HG02938 (cell line): ENCODE results near the gene PYGB.

Experiments
- ATAC-seq: cut with Tn5 transposase; IDR thresholded peaks from one replicate; pipeline ENCODE4 v1.9.1; 2021; ENCODE audit warnings: mild to moderate bottlenecking, moderate library complexity; ENCODE audit not compliant: unreplicated experiment

Gene PYGB

GRCh38 chr20:25293507-25293906 is 45.6 kb downstream of the PYGB start:
- ATAC-seq = no peak

- no peak for ATAC-seq
These were observed 46.1 kb downstream of the PYGB start for GRCh38 chr20:25293910-25294458.

DNA sequence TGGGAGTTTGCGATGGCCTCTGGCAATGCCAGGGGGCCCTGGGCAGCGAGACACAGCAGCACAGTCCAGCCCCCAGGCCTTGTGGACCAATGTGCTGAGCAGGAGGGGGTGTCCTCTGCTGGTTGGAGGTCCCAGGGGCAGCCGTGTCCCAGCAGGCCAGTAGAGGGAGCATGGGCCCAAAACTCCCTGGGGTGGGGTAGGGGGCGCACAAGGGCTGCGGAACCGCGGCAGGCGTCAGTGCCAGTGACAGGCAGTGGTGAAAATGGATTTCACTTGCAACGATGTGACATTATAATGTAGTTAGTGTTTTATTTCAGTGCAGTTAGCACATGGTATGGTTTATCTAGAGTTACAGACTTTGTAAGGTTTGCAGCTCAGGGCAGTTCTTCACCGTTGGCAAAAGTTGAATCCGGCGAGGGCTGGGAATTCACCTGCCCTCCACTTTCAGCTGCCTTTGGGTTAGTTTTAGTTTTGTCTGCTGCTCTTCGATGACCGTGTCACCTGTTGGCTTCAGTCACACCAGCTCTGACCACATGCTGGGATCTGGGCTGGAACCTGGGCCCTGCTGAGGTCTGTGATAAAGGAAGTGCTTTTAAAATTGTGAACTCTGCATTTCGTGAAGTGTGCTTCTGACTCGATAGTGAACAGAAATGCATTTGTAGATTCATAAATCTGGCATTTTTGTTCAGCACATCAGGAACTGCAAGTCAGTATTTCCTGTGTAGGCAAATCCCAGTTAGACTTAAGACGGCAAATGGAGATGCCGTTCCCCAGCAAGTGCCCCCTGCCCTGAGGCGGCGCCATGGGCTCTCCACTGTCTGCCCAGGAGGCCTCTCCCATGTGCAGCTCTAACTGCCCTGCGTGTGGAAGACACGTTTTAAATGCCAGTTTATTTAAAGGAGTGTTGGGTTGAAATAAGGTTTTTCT is 46.8 kb downstream of the PYGB start:
- no peak for ATAC-seq

DNA sequence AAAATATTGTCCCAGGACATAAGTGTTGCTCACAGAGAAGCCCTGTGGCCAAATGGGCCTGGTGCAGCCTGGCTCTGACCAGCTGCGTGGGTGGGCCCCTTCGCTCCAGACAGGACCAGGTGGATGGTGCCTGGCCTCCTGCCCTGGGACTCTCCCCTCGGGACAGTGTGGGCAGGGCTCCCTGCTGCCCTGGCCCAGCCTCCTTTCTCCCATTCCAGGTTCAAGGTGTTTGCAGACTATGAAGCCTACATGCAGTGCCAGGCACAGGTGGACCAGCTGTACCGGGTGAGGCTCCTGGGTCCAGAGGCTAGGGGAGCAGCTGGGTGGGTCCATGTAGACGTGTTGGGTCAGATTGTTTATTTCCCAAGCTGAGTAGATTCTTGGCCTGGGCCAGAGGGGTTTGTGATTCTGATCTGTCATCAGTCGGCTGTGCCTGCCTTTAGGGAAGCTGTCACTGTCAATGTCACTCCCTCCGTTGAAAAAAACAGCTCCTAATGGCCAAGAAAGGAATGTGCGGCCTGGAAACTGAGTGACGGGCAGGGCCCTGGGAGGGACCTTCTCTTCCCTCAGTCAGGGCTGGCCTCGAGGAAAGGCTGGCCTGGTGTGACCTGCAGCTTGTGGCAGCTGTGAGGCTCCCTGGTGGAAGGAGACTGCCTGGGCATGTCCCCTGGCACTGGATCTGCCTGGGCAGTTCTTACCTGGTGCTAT is 47.7 kb downstream of the PYGB start:
- ATAC-seq = no peak

DNA sequence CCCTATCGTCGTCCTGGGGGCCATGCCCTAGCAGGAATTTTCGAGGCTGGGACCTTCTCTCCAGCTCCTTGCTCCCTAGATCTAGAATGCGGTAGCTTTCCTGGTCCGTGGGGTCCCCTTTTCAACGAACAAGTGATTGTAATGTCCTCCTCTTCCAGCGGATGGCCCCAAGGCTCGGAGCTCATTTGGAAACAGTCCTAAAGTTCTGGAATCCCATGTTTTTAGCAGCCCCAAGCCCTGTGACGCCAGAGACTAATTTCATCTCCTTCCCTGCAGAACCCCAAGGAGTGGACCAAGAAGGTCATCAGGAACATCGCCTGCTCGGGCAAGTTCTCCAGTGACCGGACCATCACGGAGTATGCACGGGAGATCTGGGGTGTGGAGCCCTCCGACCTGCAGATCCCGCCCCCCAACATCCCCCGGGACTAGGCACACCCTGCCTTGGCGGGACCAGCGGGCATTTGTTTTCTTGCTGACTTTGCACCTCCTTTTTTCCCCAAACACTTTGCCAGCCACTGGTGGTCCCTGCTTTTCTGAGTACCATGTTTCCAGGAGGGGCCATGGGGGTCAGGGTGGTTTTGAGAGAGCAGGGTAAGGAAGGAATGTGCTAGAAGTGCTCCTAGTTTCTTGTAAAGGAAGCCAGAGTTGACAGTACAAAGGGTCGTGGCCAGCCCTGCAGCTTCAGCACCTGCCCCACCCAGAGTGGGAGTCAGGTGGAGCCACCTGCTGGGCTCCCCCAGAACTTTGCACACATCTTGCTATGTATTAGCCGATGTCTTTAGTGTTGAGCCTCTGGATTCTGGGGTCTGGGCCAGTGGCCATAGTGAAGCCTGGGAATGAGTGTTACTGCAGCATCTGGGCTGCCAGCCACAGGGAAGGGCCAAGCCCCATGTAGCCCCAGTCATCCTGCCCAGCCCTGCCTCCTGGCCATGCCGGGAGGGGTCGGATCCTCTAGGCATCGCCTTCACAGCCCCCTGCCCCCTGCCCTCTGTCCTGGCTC is 48.5 kb downstream of the PYGB start:
- peak; percentile 34 for ATAC-seq

GRCh38 chr20:25297141-25297905 is 49.4 kb downstream of the PYGB start:
- ATAC-seq = peak; percentile 51

- ATAC-seq = no peak
These were observed 51.9 kb downstream of the PYGB start for GRCh38 chr20:25299806-25300205.

- ATAC-seq = no peak
These were observed 52.7 kb downstream of the PYGB start for GRCh38 chr20:25300496-25301170.

DNA sequence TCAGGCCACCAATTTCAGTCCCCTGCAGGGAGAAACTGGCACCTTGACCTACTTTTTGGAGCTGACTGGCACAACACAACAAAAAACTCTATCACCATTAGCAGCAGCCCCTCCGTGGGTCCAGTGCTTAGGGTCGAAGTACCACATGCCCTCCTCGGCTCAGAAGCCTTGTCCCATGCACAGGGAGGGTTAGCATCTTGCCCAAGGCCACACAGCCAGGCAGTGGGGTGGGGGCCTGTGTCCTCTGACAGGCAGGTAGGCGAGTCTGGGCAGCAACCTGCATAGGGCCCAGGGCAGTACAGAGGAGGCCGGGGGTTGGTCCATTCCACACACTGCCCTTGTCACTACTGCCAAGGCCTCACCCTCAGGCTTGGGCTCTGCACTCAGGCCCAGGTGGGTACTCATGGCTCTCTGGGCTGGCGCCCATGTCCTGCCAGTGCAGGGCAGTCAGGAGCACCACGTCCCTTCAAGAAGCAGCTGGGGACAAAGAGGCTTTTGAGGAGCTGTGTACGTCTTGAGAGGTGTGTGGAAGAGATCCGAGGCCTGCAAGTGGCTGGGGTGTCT is 53.6 kb downstream of the PYGB start:
- no peak for ATAC-seq

DNA sequence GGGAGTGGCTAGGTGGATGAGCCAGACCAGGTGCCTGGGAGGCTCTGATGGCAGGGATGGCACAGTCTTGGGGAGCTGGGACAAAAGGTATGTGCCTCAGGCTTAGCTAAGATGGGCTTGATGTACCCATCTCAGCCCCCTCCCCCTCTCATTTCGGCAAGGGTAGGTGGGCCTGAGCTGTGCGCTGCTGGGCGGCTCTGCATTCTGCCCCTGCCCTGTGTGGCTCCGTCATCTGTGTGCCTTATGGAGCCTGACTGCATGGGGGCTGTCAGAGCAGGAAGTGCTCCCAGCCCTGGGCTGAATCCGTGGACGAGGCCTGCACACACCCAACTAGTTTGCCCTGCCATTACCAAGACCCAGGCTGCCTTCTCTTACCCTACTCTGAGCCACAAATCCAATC is 54.7 kb downstream of the PYGB start:
- no peak for ATAC-seq

- ATAC-seq = no peak
These were observed 55.6 kb downstream of the PYGB start for GRCh38 chr20:25303292-25304024.

- no peak for ATAC-seq
These were observed 56.2 kb downstream of the PYGB start for GRCh38 chr20:25304025-25304549.

DNA sequence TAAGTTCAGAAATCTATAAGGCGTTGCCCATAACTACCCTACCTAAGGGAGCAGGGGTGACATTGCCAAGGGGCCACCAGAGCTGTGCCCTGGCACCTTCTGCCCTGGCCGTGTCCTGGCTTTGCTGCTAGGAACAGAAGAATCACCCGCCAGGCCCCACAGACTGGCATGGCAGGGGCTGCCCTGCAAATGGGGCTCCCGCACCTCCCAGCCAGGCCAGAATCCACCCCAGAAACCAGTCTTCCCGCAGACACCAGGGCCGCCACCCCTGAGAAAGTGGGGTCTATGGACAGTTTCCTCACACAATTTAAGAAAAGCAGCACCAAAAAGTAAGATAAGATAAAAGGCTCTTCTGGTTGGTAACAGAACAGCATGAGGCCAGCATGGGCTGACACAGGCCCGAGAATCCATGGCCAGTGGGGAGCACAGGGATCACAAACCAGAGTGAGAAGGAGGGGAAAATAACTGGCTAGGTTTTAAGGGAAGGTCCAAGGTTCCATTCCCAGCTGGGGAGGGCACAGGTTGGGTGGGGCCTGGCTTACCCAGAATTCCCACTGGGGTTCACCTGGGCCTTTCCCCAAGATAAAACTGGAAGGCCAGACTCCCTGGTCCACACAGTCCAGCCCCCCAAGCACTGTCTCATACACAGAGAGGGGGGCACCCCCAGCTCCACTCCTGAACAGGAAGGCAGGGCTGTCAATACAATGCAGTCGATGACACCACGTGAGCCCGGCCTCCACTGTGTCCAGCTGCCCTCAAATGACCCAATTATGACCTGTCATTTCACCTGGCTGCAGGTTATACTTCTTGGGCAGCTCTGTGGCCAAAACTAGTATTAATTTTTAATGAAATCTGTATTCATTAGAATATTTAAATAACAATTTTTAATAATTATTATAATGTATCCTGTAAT is 59.4 kb downstream of the PYGB start:
- ATAC-seq = no peak

DNA sequence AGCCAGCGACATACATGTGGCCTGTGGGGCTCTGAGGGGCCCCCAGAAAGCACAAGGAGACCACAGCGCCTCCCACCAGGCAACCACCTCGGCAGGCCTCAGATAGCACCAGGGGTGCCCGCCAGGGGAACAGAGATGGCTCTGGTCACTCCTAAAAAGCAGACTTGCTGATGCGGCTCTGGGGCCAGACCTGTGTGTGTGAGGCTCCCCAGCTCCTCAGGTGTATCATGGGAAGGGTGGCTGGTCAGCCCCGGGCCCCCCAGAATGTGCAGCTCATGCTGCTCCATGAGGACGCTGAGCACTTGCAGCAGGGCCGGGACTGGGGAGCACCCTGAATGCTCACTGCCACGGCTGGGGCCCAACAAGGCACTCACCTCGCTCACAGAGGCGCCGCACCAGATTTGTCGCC is 60.2 kb downstream of the PYGB start:
- no peak for ATAC-seq

- no peak for ATAC-seq
These were observed 60.9 kb downstream of the PYGB start for GRCh38 chr20:25308671-25309394.
